ENCODE measurements around the gene DIS3L2. TPM values are rescaled to one million over a fixed set of nuclear protein-coding genes. Genes with fewer than 3 reads are reported as not detected.

DIS3L2 gene
- total RNA-seq, 4 donors from 2014 or later: 52.8 to 74.9 (median 61.8) TPM

GRCh38 chr2:232225895-232226294 lies 264.4 kb downstream of the DIS3L2 start:
- no peak for TF ChIP-seq POLR2A (IDR thresholded peaks at IDR 0.05)
- no peak for TF ChIP-seq EP300 (IDR thresholded peaks at IDR 0.05)
- TF ChIP-seq CTCF (IDR thresholded peaks at IDR 0.05): no peak
- peaks cover 0 to 23% (median 5%) of the 10 kb centered on the region in 4 donors for H3K4me1 ChIP-seq
- no peak for DNase-seq (ENCODE audit: low spot score in 2 of 2)
- peaks cover 0 to 16% (median 0%) of the 10 kb centered on the region in 3 donors for H3K36me3 ChIP-seq
- no peaks in the 10 kb centered on the region for H3K27me3 ChIP-seq
- 94 to 97% methylated on average over 1 of the region's 1 CpG for WGBS, 2 donors
- no peaks in the 10 kb centered on the region for H3K9me3 ChIP-seq
- no peak overlapping the region for H3K4me3 ChIP-seq
- no peak overlapping the region for H3K27ac ChIP-seq

DNA sequence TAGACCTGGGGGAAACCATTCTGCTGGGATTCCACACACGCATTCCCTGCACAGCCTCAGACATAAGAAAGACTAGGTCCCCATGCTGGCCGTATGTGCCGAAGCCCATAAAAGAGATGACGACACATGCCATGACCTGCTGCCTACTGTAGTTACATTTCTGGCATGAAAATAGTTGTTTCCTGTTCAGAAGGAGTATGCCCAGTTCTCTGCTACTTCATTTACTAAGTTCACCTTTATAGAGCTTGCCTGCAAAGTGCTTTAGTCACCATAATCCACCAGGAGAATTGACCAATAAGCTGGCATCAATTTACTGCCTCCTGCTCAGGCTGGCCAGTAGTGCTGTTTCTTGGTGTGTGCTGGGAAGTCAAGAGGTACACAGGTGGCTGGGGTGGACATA lies 266.8 kb downstream of the DIS3L2 start:
- Histone ChIP-seq H3K27me3 (no peaks in the 10 kb centered on the region), H3K27ac (no peak overlapping the region), H3K9me3 (no peaks in the 10 kb centered on the region), H3K4me1 (peaks cover 0 to 23% (median 5%) of the 10 kb centered on the region in 4 donors), H3K36me3 (no peaks in the 10 kb centered on the region), H3K4me3 (no peak overlapping the region)
- TF ChIP-seq EP300 (IDR thresholded peaks at IDR 0.05): no peak
- TF ChIP-seq POLR2A (IDR thresholded peaks at IDR 0.05): no peak
- TF ChIP-seq CTCF (IDR thresholded peaks at IDR 0.05): no peak
- 79 to 92% methylated on average over 4 of the region's 4 CpGs for WGBS, 2 donors
- DNase-seq (ENCODE audit: low spot score in 2 of 2): no peak

DNA sequence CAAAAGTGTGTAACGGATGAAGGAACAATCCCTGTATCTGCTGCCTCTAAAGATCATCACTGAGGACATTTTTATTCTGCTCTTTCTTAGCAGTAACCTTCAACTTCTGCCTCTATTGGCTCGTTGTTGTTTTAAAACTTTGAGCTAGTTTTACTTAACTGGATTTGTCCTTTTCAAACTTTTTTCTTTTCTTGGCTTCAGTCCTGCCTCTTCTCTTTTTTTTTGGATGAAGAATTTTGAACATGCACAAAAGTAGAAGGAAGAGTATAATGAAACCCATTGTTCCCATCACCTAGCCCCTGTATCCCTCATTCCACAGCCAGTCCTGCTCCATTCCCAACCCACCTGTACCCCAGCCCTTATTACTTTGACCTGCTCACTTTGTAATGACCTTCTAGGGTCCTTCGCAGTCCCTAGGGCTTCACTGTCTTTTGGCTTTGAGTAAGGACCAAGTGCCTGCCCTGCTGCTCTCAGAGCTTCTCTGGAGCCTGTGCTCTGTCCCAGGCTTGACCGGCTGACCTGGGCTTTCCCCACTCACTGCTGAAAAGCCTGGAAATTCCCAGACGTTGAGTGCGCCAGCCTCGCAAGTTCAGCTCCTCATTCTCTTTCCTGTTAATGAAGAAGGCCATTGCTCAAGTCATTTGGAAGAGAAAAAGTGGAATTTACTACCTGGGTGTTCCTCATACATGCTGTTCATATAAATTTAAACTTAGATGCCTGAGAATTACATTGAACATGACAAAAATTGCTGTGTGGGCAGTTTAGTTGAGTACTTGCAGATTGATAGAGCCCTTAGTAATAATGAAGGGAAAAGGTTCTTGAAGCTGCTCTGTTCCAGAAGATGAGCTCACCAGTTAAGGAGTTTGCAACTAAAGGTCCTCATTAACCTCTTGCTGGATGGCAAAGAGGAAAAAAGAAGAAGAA lies 267.7 kb downstream of the DIS3L2 start:
- no peaks in the 10 kb centered on the region for H3K27me3 ChIP-seq
- TF ChIP-seq CTCF (IDR thresholded peaks at IDR 0.05): no peak
- TF ChIP-seq POLR2A (IDR thresholded peaks at IDR 0.05): no peak
- no peak for TF ChIP-seq EP300 (IDR thresholded peaks at IDR 0.05)
- DNase-seq (ENCODE audit: low spot score in 2 of 2): no peak
- H3K36me3 ChIP-seq: no peaks in the 10 kb centered on the region
- H3K4me1 ChIP-seq: peaks cover 0 to 23% (median 5%) of the 10 kb centered on the region in 4 donors
- 37 to 41% methylated on average over 7 of the region's 7 CpGs for WGBS, 2 donors
- no peaks in the 10 kb centered on the region for H3K9me3 ChIP-seq
- H3K27ac ChIP-seq: no peak overlapping the region
- H3K4me3 ChIP-seq: no peak overlapping the region

GRCh38 chr2:232229911-232230310 lies 268.4 kb downstream of the DIS3L2 start:
- WGBS, 2 donors: 89 to 93% methylated on average over 3 of the region's 3 CpGs
- no peak for DNase-seq (ENCODE audit: low spot score in 2 of 2)
- no peaks in the 10 kb centered on the region for H3K36me3 ChIP-seq
- H3K4me1 ChIP-seq: peaks cover 0 to 23% (median 5%) of the 10 kb centered on the region in 4 donors
- no peak overlapping the region for H3K27ac ChIP-seq
- TF ChIP-seq POLR2A (IDR thresholded peaks at IDR 0.05) (no peak), CTCF (IDR thresholded peaks at IDR 0.05) (no peak), EP300 (IDR thresholded peaks at IDR 0.05) (no peak)
- no peaks in the 10 kb centered on the region for H3K9me3 ChIP-seq
- no peak overlapping the region for H3K4me3 ChIP-seq
- H3K27me3 ChIP-seq: no peaks in the 10 kb centered on the region

- H3K27me3 ChIP-seq: no peaks in the 10 kb centered on the region
- H3K9me3 ChIP-seq: no peaks in the 10 kb centered on the region
- no peak for TF ChIP-seq POLR2A (IDR thresholded peaks at IDR 0.05)
- no peak for TF ChIP-seq CTCF (IDR thresholded peaks at IDR 0.05)
- no peak for TF ChIP-seq EP300 (IDR thresholded peaks at IDR 0.05)
- WGBS, 2 donors: 93 to 95% methylated on average over 3 of the region's 3 CpGs
- DNase-seq (ENCODE audit: low spot score in 2 of 2): no peak
- no peak overlapping the region for H3K4me3 ChIP-seq
- no peaks in the 10 kb centered on the region for H3K36me3 ChIP-seq
- H3K27ac ChIP-seq: no peak overlapping the region
- peaks cover 0 to 26% (median 5%) of the 10 kb centered on the region in 4 donors for H3K4me1 ChIP-seq
Observed at GRCh38 chr2:232230560-232230959, 269.0 kb downstream of the DIS3L2 start.
